GM18909 (cell line): Measurements from ENCODE around the gene CCDC12.

Experiments used
- ATAC-seq: cut with Tn5 transposase; IDR thresholded peaks from one replicate; pipeline ENCODE4 v1.9.1; 2021; ENCODE audit warnings: mild to moderate bottlenecking; ENCODE audit not compliant: unreplicated experiment, poor library complexity

The CCDC12 gene

DNA sequence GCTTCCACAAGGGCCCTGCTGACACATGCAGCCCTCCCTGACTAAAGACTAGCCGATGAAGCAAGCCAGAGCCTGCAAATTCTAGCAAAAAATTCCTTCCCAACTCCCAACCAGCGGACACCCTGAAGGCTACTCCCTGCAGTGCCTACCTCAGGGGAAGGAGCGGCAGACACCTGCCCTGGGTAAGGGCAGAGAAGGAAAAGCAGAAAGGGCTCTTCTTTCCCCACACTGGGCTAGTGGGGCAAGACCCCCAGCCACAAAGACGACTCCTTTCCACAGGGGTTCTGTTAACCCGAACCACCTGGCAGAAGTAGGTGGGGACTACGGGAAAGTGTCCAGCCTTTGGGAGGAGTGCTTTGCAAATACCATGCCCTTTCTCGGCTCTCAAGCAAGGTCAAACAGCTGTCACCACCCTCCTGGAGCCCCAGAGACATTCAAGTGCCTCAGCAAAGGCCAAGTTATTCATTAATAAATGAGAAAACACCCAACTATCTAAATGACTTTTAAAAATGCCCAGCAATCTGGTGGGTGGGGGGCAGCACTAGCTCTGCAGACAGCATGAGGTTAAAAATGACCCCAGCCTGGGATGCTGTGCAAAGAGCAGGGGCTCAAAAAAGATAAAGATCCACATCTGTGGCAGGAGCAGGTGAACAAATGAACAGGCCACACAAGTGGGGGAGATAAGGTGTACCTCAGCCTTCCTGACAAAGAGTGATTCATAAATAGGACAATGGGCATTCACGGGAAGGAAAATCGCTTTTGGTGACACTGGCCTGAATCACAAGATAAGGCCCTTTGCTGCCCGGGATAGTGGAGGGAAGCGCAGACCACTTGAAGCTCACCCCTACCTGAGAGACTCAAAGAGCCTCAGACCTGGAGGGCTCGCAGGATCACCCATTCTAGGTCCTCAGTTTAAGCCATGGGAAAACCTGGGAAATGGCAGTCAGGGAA is 33.0 kb downstream of the CCDC12 start:
- ATAC-seq: no peak

DNA sequence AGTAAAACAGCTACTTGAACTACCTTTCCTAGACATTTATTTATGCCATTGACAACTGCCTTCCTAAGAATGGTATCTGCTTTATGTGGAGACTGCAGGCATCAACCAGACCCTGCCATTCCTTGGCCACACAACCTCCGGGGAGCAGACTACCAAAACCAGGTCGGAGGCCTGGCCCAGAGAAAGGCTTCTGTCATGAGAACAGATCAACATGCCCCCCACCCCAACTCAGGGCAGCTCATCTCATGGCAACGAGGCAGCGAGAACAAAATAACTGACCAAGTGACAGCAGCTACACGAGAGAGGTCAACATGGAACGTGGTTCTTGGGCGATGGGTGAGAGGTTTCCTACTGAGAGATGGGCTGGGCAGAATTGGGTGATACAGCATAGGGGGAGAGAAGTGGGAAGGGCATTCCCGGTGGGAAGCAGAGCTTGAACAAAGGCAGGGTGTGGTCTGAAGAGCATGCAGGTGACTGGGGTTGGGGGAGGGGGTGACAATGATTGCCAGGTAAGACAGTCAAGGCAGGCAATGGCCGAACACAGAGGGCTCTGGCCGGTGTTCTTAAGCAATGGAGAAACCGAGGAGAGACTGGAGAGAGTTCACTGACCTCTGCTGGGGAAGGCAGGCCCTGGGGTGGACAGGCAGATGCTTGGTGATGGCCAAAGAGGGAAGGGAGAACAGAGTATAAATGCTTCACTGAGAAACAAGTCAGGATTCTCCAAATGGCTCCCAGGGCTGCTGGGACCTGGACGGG is 33.9 kb downstream of the CCDC12 start:
- no peak for ATAC-seq

DNA sequence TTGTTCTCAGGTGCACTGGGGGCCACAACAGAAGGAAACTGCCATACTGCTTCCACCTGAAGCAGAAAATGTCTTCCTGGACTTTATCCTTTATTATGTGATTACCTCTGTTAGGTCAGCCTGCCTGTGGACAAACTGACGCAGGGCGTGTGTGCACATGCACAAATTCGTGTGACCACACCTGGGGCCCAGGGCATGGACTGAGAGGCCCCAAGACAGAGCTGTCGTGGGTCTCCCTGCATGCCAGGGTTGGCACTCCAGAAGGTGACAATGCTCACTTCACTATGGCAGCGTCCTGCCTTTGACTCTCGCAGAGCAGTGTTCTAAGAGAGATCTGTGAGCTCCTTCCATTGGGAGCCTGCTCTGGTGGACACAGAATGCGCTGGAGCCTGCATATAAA is 34.5 kb downstream of the CCDC12 start:
- ATAC-seq: no peak

DNA sequence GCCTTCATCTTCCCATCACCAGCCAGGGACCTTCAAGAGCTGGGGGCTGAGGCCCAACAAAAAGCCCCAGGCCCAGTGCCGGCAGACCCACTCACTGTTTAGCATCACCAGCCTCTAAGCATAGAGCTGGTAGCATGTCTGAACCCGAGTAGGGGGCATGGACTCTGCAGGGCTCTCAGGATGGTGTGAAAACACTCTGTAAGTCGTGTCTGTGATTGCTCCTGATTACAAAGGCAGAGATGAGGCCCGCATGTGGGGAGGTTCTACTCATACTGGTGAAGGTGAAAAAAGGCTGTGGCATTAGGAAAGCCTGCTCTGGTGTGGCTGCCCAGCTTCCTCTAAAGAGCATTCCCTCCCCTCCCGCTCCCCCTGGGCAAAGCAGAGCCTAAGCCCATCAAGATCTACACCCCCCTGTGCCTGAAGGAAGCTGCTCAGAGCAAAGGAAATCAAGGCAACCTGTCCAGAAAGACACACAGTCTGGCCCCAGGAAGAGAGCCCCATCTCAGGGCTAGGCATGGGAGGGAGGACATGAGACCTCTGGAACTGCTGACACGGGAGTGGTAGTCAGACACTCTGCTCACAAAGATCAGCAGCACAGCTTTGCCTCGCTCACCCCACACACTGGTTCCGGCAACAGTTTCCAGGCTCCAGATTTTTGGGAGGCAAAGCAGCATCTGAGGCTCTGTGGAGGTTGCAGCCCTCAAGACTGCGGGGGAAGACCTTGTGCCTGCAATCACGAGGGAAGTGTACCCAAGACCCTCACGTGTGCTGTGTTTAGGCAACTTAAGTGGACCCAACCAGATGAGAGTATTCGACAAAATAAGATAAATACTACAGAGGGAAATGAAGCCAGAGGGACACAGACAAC is 36.7 kb downstream of the CCDC12 start:
- no peak for ATAC-seq

DNA sequence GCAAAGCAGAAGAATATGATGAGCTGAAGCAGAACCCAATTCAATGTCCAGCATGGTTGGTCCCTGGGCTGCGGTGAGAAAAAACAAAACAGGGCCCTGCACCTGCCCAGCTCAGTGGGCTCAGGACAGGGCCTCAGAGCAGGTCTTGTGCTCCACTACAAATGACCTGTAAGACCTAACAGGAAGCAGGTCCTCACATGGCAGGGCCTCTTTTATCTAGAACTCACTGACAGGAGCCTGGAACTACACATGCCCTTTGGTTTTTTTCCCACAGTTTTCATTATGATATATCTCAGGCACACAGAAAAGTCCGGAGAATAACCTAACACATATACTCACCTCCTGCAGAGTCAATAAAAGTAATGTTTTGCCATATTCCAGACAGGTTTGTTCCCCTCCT is 38.4 kb downstream of the CCDC12 start:
- no peak for ATAC-seq

DNA sequence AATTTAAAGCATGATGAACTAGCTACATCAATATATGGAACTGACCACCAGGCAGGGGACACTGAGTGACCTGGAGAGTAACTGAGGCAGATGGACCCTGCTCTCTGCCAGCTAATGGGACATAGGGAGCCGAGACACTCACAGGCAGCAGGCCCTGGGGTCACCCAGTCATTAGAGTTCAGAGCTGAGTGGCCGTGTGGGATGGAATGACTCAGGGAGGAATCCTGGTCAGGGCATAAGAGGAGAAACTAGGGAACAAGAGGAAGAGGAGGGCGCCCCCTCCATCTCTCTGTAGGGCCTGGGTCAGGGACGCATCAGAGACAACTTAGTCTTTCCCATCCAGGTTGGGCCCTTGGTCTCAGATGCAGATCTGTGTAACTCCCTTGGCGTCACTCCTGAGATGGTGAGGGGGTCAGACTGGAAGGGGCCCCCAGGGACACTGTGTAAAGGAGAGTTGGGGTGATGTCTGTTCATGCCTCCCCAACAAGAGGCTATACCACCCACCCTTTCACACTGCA is 39.8 kb downstream of the CCDC12 start:
- no peak for ATAC-seq

DNA sequence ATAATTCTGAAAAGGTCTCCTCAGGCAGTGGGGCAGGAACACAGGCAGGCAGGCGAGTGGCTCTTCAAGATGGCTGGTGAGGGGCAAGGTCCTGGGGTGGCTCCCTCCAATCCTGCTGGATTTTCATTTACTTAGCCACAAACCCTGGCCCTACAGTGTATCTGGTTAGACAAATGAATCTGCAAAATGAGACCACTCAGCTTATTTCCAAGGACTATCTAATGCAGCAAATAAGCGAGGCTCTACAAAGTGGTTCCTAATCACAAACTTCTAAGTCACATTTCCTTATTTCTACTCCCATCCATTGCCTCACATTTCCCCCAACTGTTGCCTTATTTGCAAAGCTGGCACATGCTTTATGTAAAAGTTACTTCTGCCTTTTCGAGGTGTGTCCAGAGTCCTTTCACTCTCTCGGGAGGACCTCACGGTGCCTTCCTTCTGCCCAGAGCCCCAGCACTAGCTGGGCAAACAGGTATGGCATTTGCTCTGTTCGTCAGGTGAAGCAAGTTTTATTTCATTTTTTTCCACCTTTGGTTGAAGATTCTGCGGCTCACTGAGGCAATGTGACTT is 40.5 kb downstream of the CCDC12 start:
- ATAC-seq: no peak

DNA sequence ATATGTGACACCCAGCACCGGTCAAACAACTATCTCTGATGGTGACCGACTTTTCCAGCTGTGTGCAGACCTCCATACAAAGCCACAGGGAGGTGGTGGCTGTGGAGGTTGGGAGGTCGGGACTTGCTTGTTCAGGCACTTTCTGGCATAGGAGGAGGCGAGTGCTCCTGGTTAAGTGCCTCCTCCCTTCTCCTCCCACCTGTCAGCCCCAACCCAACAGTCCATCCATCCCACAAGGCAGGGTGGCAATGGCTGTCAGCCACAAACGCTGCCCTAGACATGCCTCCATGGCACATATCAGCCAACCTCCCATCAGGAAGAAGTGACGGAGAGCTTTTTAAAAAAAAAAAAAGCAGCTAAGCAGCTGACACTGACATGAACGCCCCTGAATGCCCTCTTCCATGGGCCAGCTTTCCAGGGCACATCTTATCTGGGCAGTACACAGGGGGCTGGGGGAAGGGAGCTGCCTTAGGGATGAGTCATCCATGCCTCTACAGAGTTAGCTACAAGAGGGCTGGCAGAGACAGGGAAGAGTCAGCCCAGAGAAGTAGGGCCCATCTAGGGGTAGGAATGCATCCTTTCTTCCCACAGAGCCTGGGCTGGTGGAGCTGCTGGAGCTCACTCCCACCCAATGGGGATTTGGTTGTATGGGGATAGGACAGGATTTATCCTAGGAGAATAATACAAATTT is 41.2 kb downstream of the CCDC12 start:
- no peak for ATAC-seq

DNA sequence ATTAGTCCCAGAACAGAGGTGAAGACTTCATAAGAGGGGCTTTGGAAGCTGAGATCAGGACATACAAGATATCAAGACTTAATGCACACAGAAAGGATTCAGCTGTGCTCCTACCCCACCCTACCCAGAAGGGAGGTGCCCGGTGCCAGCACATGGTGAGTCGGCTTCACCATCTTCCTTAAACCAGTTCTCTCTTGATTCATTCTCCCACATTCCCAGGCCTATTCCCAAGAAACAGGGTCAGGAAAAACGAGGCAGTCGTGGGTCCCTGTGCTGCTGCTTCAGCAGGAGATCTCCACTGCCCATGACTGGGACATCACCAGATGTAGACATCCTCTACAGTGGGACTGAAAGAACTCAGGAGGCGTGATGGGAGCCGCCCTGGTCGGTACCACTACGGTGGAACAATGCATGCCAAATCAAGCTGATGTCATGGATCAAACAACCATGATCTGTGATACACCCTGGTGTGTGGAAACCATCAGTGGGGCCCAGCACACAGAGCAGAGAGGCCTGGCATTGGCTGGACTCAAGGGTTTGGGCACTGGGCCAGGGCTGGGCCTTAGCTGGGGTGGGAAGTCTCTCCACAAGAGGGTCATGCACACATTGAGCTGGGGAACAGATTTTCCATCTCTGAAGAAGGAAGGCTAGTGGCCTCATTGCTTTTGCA is 41.9 kb downstream of the CCDC12 start:
- no peak for ATAC-seq

DNA sequence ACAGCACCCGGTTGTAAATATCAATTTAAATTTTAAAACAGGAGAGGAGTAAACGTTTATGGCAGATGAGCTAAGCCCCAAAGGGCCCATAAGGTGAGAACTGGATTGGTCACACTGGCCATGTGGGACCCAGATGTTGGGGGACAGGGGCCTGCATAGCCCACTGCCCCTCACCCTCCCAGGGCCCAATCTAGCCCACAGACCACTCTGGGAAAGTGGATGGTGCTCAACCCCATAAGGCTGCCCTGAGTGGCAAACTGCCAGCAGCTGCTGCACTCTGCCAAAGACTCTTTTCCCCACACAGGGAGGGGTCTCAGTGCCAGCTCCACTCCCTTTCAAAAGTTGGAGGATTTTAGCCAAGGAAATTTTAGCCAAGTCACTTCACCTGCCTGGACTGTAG is 42.5 kb downstream of the CCDC12 start:
- ATAC-seq: no peak

DNA sequence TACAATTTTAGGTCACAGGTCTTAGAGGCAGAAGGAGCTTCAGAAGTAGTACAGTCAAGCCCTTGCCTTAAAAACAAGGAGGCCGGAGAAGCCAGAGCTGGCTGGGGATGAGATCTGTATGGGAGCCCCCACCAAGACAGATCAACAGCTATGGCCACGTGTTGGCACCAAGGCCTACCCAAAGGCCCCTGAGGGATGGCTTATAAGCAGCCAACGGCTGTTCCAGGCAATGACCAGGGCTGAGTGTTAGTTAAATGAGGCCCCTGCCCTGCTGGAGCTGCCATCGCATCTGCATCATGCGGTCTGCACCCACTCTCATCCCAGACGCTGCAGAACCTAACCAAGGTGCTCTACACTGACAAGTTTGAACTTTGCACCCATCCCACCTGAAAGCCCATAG is 43.3 kb downstream of the CCDC12 start:
- ATAC-seq: no peak

DNA sequence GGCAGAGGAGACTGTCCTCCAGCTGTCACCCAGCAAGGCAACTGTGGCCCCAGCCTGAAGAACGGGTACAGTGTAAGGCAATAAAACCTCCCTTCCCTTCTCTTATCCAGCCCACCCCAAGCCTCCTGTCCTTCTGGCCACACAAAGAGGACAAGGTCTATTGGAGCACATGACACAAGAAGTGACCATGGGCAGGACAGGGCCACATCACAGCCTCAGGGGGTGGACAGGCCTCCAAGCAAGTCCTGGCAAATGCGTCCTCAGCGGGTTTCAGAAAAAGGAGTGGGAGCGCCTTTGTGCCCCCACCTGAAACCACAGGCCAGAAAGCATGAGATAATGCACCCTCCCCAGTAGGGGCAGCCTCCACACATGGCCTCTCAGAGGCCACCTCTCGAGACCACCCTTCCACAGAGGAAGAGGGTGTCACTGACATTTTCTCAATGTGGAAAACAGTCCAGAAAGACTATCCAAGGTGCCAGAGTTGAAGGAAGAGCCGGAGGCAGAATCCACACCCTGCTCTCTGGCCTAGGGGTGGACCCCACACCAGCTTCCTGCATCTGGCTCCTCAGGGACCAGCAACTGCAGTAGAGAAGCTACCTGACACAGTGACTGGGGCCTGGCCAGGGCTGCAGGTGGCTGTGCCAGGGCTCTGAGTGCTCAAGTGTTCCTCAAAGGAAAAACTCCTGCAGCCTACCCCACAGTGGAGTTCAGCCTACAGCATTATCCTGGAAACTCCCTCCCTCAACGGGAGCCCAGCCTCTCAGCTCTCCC is 43.9 kb downstream of the CCDC12 start:
- ATAC-seq: no peak

DNA sequence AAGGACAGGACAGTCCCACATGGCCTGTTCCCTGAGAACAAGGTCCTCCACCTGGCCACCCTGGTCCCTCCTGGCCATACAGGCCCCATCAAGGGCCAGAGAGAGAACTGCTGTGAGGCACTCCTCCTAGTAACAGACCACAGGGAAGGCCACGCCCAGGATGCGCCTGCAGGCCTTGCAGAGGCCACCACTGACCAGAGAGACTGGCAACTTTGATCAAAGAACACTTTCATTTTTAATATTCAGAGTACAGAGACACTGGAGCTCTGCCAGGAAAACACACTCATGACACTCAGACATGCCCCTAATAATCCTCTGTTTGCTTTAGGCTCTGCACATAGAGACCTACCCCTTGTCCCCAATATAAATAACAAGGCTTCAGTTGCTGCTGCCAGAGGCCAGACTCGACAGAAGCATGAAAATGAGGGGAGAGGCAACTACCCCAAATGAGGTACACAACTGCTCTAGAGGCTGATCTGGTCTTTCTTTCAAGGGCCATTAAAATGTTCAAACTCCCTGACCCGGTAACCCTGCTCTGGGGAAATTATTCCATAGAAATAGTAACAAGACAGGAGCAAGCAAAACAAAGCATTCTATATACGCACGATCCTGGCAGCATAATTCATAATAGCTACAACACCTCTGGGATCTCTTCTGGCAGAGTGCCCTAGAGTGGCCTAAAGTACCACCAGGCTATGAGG is 44.8 kb downstream of the CCDC12 start:
- no peak for ATAC-seq

DNA sequence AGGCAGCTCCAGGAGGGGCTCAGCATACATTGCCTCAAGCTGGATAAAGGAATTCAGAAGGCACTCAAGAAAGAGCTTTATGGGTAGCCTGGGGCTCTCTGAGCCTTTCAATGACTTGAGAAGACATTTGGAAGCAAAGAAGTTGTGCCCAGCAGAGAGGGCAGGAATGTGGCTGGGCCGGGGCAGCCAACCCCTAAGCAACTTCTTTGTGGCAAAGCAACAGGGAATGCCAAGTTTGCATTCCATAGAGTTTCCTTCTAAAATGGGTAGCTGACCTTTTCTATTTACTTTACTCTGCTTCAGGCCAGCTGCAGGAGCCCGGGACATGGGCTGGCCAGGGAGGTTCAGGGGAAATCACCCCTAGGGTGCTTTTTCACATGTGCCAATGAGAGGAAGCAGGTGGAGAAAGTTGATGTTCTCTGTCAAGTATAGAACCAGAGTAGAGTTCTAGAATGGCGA is 45.6 kb downstream of the CCDC12 start:
- ATAC-seq: no peak

DNA sequence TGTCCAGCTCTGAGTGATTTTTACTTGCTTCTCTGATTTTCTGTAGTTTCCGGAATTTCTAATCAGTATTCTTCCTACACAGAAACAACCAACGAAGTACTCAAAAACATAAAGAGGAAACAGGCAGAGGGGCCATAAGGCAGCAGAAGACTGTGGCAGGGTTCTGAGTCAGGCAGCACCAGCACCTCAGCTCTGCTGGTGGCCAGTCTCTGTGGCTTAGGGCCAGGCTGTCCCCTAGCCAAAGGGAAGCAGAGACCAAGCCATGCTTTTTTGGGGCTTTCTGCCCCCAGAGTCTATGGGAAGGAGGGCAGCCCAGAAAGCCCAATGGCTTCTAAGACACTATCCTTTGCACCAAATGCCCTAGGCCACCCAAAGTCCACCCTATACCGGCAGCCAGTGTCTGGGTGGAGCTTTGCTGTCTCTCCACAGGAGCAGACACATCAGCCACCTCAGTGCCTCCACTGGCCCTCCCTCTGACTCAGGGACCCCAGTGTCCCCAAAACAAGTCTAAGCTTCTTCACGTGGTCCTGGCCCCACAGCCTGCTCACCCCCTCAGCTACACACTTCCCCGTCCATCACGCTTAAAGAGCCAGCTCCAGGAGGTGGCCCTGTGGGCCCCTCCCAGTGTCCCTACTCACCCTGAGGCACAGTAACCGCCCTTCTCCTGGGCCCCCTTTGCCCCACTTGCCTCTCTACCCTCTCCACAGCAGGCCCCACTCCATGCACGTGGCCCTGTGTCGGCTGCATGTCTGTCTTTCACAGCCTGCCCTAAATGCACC is 46.2 kb downstream of the CCDC12 start:
- ATAC-seq: no peak

DNA sequence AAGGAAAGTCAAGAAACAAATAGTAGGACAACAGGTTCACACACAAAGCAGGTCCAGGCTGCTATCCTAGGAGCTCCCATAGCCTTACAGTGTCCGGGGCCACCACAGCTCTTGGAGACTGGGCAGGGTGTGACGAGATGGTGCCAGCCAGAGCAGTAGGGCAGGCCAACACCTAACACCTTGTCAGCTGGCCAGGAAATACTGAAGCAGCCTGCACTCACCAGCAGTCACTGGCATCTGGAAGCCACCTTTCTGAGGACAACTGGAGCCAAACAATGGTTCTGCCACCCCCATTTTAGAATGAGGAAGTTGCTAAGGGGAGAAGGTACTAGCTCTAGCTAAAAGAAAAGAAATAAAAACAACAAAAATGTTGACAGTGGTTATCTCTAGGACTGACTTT is 47.2 kb downstream of the CCDC12 start:
- no peak for ATAC-seq

DNA sequence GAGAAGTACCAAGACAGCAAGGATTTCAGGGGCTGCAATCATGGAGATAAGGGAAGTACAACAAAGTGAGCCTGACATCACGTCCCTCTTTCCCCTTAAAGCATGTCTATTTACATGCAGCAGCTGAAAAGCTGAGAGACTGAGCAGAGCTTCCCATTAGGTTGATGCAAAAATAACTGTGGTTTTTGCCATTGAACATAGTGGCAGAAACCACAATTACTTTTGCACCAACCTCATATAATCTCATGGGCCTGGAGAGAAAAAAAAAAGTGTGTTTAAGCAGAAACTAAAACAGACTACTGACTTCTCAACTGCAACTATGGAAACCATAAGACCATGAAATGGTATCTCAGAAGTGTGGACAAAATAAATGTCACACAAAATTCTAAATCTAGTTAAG is 48.3 kb downstream of the CCDC12 start:
- ATAC-seq: no peak
